ENCODE data around the gene BTBD7. TPM values are rescaled to one million over a fixed set of nuclear protein-coding genes. Genes with fewer than 3 reads are reported as not detected.

Gene BTBD7
- total and polyA plus RNA-seq, 2 donors (not counting 1 experiment from before 2014, with no cell fraction given), result 8.1 to 48.6 TPM

GRCh38 chr14:93337143-93337753 is 4.4 kb upstream of the BTBD7 start:
- Mint-ChIP-seq H3K9me3 (ENCODE audit: insufficient read depth) (no peaks in the 10 kb centered on the region), H3K27me3 (no peaks in the 10 kb centered on the region), H3K27ac (no peak overlapping the region), H3K4me1 (peaks cover 14% of the 10 kb centered on the region), H3K4me3 (no peak overlapping the region)
- peaks cover 4% of the 10 kb centered on the region for H3K79me2 ChIP-seq (ENCODE audit: control insufficient read depth, insufficient read depth, low read length)
- 100% methylated on average over 3 of the region's 4 CpGs for WGBS (ENCODE audit: insufficient coverage)
- H3K4me2 ChIP-seq (replicated peaks; ENCODE audit: low read depth, low read length, poor library complexity, severe bottlenecking), result no peak overlapping the region
- DNase-seq (no peak), ATAC-seq (ENCODE audit: low read depth) (no peak)
- H3K9ac ChIP-seq (ENCODE audit: low read length), result no peak overlapping the region
- H3K27me3 ChIP-seq (replicated peaks in 1 of 4; ENCODE audit: control extremely low read depth in 1 of 4, control insufficient read depth in 3 of 4, insufficient read depth in 4 of 4, low read length in 3 of 4), result no peaks in the 10 kb centered on the region
- H3K36me3 ChIP-seq (replicated peaks in 1 of 2; ENCODE audit: control extremely low read depth in 1 of 2, control insufficient read depth in 1 of 2, extremely low read depth in 1 of 2, insufficient read depth in 2 of 2, low read length in 1 of 2), result no peaks in the 10 kb centered on the region
- H3K9me3 ChIP-seq (ENCODE audit: control extremely low read depth in 1 of 3, control insufficient read depth in 2 of 3, insufficient read depth in 1 of 3, low read length in 2 of 3), result peaks cover 0 to 29% (median 15%) of the 10 kb centered on the region in 3 donors
- no peak overlapping the region for H3K27ac ChIP-seq (ENCODE audit: low read length in 2 of 2)
- no peak overlapping the region for H3K4me3 ChIP-seq (ENCODE audit: control extremely low read depth in 1 of 5, extremely low read depth in 1 of 5, insufficient read depth in 1 of 5, low read depth in 2 of 5, low read length in 4 of 5)
- H2AFZ ChIP-seq (ENCODE audit: insufficient read depth, low read depth, low read length, poor library complexity, severe bottlenecking), result no peak overlapping the region
- TF ChIP-seq, protein P1, sequence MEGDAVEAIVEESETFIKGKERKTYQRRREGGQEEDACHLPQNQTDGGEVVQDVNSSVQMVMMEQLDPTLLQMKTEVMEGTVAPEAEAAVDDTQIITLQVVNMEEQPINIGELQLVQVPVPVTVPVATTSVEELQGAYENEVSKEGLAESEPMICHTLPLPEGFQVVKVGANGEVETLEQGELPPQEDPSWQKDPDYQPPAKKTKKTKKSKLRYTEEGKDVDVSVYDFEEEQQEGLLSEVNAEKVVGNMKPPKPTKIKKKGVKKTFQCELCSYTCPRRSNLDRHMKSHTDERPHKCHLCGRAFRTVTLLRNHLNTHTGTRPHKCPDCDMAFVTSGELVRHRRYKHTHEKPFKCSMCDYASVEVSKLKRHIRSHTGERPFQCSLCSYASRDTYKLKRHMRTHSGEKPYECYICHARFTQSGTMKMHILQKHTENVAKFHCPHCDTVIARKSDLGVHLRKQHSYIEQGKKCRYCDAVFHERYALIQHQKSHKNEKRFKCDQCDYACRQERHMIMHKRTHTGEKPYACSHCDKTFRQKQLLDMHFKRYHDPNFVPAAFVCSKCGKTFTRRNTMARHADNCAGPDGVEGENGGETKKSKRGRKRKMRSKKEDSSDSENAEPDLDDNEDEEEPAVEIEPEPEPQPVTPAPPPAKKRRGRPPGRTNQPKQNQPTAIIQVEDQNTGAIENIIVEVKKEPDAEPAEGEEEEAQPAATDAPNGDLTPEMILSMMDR (IDR thresholded peaks at IDR 0.05), result no peak
- TF ChIP-seq EZH2 (IDR thresholded peaks at IDR 0.05; ENCODE audit: borderline replicate concordance, insufficient read depth, low read depth, low read length, poor library complexity, severe bottlenecking), result no peak
- ChIA-PET POLR2A (no interaction called here), CTCF (interaction anchor here (1.0 kb wide), 1 partner anchor 31 kb away, joined by 3 read pairs; no protein-coding TSS in a partner anchor)
- intact Hi-C loops (cut with micrococcal nuclease), result no loop called here
- H4K20me1 ChIP-seq (ENCODE audit: control insufficient read depth, insufficient read depth, low read length, poor library complexity, severe bottlenecking), result no peaks in the 10 kb centered on the region
- peaks cover 6% of the 10 kb centered on the region in 2 donors for H3K4me1 ChIP-seq (ENCODE audit: control insufficient read depth in 2 of 2, insufficient read depth in 2 of 2, low read length in 2 of 2)

DNA sequence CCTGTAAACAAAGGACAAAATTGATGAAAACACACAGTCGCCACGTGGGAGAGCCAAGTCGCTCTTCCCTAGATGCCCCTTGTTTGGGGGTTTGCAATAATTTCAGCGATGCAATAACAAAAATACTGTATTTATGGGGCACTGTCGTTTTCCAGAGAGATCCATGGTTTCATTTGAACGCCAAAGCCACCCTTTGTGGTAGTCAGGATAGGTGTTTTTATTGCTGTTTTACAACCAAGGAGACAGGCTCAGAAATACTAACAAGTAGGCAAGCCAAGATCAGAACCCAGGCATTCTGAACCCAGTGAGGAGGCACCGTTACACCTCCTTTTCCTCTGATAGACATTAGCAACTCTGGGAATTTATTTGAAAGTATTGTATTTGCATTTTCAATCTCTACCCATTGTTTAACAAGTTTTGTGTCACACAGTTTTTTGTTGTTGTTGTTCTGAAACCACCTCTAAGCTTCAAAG is 831 bp upstream of the BTBD7 start:
- Histone ChIP-seq H3K9me3 (ENCODE audit: control extremely low read depth in 1 of 3, control insufficient read depth in 2 of 3, insufficient read depth in 1 of 3, low read length in 2 of 3) (peaks cover 0 to 15% (median 6%) of the 10 kb centered on the region in 3 donors), H3K27me3 (replicated peaks in 1 of 4; ENCODE audit: control extremely low read depth in 1 of 4, control insufficient read depth in 3 of 4, insufficient read depth in 4 of 4, low read length in 3 of 4) (no peaks in the 10 kb centered on the region), H2AFZ (ENCODE audit: insufficient read depth, low read depth, low read length, poor library complexity, severe bottlenecking) (peak overlapping the region; percentile 92), H3K36me3 (replicated peaks in 1 of 2; ENCODE audit: control extremely low read depth in 1 of 2, control insufficient read depth in 1 of 2, extremely low read depth in 1 of 2, insufficient read depth in 2 of 2, low read length in 1 of 2) (no peaks in the 10 kb centered on the region), H3K9ac (ENCODE audit: low read length) (peak overlapping the region; percentile 84), H3K4me1 (ENCODE audit: control insufficient read depth in 2 of 2, insufficient read depth in 2 of 2, low read length in 2 of 2) (peaks cover 19 to 31% of the 10 kb centered on the region in 2 donors), H3K27ac (ENCODE audit: low read length in 2 of 2) (peak overlapping the region; percentile 57 to 92), H3K4me2 (replicated peaks; ENCODE audit: low read depth, low read length, poor library complexity, severe bottlenecking) (peak overlapping the region; percentile 82), H4K20me1 (ENCODE audit: control insufficient read depth, insufficient read depth, low read length, poor library complexity, severe bottlenecking) (no peaks in the 10 kb centered on the region), H3K79me2 (ENCODE audit: control insufficient read depth, insufficient read depth, low read length) (peaks cover 39% of the 10 kb centered on the region), H3K4me3 (ENCODE audit: control extremely low read depth in 1 of 5, extremely low read depth in 1 of 5, insufficient read depth in 1 of 5, low read depth in 2 of 5, low read length in 4 of 5) (peak overlapping the region; percentile 66 to 95 (median 82))
- ChIA-PET CTCF (interaction anchor here (1.4 kb wide), 1 partner anchor 10 kb away, joined by 3 read pairs; no protein-coding TSS in a partner anchor), POLR2A (no interaction called here)
- H3K4me3 Mint-ChIP-seq, result peak overlapping the region; percentile 92
- 0% methylated on average over 1 of the region's 7 CpGs for WGBS (ENCODE audit: insufficient coverage)
- TF ChIP-seq, protein P1 (IDR thresholded peaks at IDR 0.05), result no peak
- TF ChIP-seq EZH2 (IDR thresholded peaks at IDR 0.05; ENCODE audit: borderline replicate concordance, insufficient read depth, low read depth, low read length, poor library complexity, severe bottlenecking), result no peak
- ATAC-seq (ENCODE audit: low read depth), result no peak
- H3K27me3 Mint-ChIP-seq, result no peaks in the 10 kb centered on the region
- H3K27ac Mint-ChIP-seq, result peak overlapping the region; percentile 95
- no peak for DNase-seq
- no peaks in the 10 kb centered on the region for H3K9me3 Mint-ChIP-seq (ENCODE audit: insufficient read depth)
- intact Hi-C loops (cut with micrococcal nuclease), result loop anchor here (1.0 to 2.0 kb wide), 5 partner anchors 42 to 629 kb away; partner anchors contain the start of genes GON7, ITPK1, MOAP1 and UBR7
- peaks cover 45% of the 10 kb centered on the region for H3K4me1 Mint-ChIP-seq
